Sigmoid colon (tissue), 4 donors: Measurements from ENCODE around the gene TMEM18.

Experiments
- EP300 ChIP-seq, 4 donors: sonication (generic); formaldehyde crosslinking; IDR thresholded peaks; one replicate each; pipeline ENCODE4 v1.6.1; 2017; ENCODE audit warnings: antibody characterized with exemption in 4 of 4
- POLR2AphosphoS5 ChIP-seq, 4 donors: sonication (generic); formaldehyde crosslinking; IDR thresholded peaks; one replicate each; pipeline ENCODE4 v1.6.1; 2017; ENCODE audit warnings: antibody characterized with exemption in 4 of 4
- TF ChIP-seq, protein P1 (sequence below), 4 experiments: fragments of 450-650 bp in 3 of 4; fragments of 200-600 bp in 1 of 4; IDR thresholded peaks; one replicate each; pipeline ENCODE4 v1.5.1; 2016 to 2019; ENCODE audit warnings: antibody characterized with exemption in 4 of 4, mild to moderate bottlenecking in 3 of 4, moderate library complexity in 2 of 4

DNA sequence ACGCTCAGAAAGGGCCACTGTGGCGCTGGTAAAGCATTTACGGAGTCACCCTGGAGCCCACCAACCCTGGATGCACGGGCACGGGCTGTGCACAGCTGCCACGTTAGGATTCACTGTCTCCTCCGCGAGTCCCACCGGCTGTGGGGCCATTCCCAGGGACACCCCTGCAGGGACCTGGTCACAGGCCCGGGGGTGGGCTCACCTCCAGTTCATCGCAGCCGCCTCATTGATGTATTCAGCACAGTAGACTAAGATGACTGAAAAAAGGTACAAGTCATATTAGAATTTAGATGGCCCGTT is 4.7 kb downstream of the TMEM18 start:
- TF ChIP-seq POLR2AphosphoS5 (IDR thresholded peaks at IDR 0.05) (no peak), EP300 (IDR thresholded peaks at IDR 0.05) (no peak)
- TF ChIP-seq, protein P1, sequence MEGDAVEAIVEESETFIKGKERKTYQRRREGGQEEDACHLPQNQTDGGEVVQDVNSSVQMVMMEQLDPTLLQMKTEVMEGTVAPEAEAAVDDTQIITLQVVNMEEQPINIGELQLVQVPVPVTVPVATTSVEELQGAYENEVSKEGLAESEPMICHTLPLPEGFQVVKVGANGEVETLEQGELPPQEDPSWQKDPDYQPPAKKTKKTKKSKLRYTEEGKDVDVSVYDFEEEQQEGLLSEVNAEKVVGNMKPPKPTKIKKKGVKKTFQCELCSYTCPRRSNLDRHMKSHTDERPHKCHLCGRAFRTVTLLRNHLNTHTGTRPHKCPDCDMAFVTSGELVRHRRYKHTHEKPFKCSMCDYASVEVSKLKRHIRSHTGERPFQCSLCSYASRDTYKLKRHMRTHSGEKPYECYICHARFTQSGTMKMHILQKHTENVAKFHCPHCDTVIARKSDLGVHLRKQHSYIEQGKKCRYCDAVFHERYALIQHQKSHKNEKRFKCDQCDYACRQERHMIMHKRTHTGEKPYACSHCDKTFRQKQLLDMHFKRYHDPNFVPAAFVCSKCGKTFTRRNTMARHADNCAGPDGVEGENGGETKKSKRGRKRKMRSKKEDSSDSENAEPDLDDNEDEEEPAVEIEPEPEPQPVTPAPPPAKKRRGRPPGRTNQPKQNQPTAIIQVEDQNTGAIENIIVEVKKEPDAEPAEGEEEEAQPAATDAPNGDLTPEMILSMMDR (IDR thresholded peaks at IDR 0.05): no peak
